GM12872 (cell line): ENCODE results near the gene HDGFL1.

Experiments used
- CTCF ChIP-seq: IDR thresholded peaks from 3 replicates; pipeline ENCODE4 v1.5.1; 2011; ENCODE audit warnings: low read depth, mild to moderate bottlenecking, low read length, moderate library complexity; ENCODE audit not compliant: insufficient read depth

The HDGFL1 gene

GRCh38 chr6:22610127-22610526 lies 40.8 kb downstream of the HDGFL1 start:
- TF ChIP-seq CTCF: no peak

- no peak for TF ChIP-seq CTCF
Measured at GRCh38 chr6:22612236-22612635, 42.9 kb downstream of the HDGFL1 start.

GRCh38 chr6:22613051-22613450 lies 43.7 kb downstream of the HDGFL1 start:
- no peak for TF ChIP-seq CTCF

GRCh38 chr6:22613695-22614094 lies 44.3 kb downstream of the HDGFL1 start:
- TF ChIP-seq CTCF: no peak

DNA sequence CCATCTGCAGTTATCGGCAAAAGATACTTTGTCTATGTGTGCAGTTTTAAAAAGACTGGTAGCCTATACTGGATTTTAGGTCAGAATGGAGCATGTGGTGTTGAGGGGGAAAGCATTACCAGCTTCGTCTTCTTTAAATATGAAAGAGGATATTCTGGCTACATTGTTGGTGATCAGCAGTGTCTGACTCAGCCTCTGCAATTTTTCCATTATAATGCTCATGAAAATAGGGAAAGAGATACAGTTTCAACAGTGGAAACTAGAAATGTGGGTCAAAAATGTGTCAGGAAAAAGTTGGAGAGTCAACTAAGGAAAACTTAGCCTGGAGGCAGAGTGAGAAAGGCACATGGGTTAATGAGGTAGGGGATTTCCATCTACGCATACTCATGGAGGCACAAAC lies 45.2 kb downstream of the HDGFL1 start:
- TF ChIP-seq CTCF: no peak

DNA sequence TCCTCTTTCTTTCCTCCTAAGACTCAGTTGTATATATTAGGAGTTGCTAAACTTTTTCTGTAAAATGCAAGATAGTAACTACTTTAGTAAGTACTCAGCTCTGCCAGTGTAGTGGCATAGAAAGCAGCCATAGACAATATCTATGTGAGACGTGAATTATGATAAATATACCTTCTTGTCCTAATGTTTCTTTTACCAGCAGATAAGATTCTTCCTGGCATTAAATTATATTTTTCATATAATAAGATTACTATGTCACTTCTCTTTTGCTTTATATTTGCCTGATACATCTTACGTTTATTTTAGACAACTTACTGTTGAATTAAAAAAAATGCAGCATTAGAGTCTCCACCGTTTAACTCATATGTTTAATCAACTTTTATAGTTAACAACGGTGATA lies 51.7 kb downstream of the HDGFL1 start:
- no peak for TF ChIP-seq CTCF
